ENCODE measurements around the gene SMO.

DNA sequence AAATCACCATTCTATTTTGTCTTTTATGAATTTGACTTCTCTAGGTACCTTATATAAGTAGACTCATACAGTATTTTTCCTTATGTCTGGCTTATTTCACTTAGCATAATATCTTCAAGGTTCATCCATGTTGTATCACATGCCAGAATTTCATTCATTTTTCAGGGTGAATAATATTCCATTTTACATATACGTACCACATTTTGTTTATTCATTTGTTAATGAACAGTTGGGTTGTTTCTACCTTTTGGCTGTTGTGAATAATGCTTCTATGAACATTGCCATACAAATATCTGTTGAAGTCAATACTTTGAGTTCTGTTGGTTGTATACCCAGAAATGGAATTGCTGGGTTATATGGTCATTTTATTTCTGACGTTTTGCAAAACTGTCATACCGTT is 57.1 kb downstream of the SMO start:
- TF ChIP-seq, protein P1, sequence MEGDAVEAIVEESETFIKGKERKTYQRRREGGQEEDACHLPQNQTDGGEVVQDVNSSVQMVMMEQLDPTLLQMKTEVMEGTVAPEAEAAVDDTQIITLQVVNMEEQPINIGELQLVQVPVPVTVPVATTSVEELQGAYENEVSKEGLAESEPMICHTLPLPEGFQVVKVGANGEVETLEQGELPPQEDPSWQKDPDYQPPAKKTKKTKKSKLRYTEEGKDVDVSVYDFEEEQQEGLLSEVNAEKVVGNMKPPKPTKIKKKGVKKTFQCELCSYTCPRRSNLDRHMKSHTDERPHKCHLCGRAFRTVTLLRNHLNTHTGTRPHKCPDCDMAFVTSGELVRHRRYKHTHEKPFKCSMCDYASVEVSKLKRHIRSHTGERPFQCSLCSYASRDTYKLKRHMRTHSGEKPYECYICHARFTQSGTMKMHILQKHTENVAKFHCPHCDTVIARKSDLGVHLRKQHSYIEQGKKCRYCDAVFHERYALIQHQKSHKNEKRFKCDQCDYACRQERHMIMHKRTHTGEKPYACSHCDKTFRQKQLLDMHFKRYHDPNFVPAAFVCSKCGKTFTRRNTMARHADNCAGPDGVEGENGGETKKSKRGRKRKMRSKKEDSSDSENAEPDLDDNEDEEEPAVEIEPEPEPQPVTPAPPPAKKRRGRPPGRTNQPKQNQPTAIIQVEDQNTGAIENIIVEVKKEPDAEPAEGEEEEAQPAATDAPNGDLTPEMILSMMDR (IDR thresholded peaks at IDR 0.05), result no peak
- TF ChIP-seq EZH2 (IDR thresholded peaks at IDR 0.05), result no peak

Data from neural progenitor cell (in vitro differentiated cells).